SK-N-MC (cell line): ENCODE results near the gene ABL1.

Source experiments
- DNase-seq: peaks from one replicate; pipeline ENCODE4 v3.0.0-alpha.2; 2011; ENCODE audit warnings: low read depth, low spot score
- H3K27ac ChIP-seq: fragments of 200-600 bp; sonication (generic); 2 replicates; pipeline ENCODE4 v1.5.1; 2016; ENCODE audit warnings: mixed run types
- H3K36me3 ChIP-seq: fragments of 200-600 bp; sonication (generic); 2 replicates; pipeline ENCODE4 v1.6.1; 2017; ENCODE audit warnings: antibody characterized with exemption, low read length, mixed read lengths; ENCODE audit not compliant: insufficient read depth
- H3K4me3 ChIP-seq: fragments of 200-600 bp; sonication (generic); 2 replicates; pipeline ENCODE4 v1.5.1; 2016
- H3K9ac ChIP-seq: fragments of 200-600 bp; sonication (generic); 2 replicates; pipeline ENCODE4 v1.8.0; 2017; ENCODE audit warnings: mixed run types, mixed read lengths; ENCODE audit not compliant: insufficient read length
- H3K9me3 ChIP-seq: fragments of 200-600 bp; sonication (generic); 2 replicates; pipeline ENCODE4 v1.6.1; 2017; ENCODE audit warnings: low read depth, mild to moderate bottlenecking, antibody characterized with exemption, low read length, moderate library complexity, mixed read lengths
- EZH2 ChIP-seq: fragments of 200-600 bp; sonication (generic); IDR thresholded peaks from one replicate; pipeline ENCODE4 v1.6.1; 2017; ENCODE audit warnings: antibody characterized with exemption
- FOXP2 ChIP-seq: optimal IDR thresholded peaks from 2 replicates; pipeline ENCODE3; 2011; ENCODE audit warnings: mild to moderate bottlenecking, moderate library complexity; ENCODE audit not compliant: insufficient read depth; ENCODE audit errors: extremely low read length, control extremely low read depth
- POLR2AphosphoS5 ChIP-seq: IDR thresholded peaks from 2 replicates; pipeline ENCODE4 v1.6.1; 2012; ENCODE audit warnings: mild to moderate bottlenecking, low read depth, low read length, borderline replicate concordance

The ABL1 gene

DNA sequence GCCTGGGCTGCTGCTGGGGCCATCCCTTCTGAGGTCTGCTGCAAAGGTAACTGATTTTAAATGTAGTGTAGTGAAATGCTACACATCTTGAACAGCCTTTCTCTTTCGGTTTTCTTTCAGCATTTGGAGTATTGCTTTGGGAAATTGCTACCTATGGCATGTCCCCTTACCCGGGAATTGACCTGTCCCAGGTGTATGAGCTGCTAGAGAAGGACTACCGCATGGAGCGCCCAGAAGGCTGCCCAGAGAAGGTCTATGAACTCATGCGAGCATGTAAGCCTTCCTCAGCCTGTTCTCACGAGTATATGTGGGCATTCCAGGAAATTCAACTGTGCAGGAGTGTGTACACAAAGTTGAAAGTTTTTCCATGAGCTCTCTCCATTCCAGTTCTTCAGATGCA lies 43.2 kb downstream of the ABL1 start:
- Histone ChIP-seq H3K4me3 (no peak overlapping the region), H3K36me3 (peaks cover 77% of the 10 kb centered on the region), H3K9ac (no peak overlapping the region), H3K27ac (no peak overlapping the region), H3K9me3 (no peaks in the 10 kb centered on the region)
- DNase-seq, result no peak
- TF ChIP-seq EZH2, result no peak

- peaks cover 76% of the 10 kb centered on the region for H3K36me3 ChIP-seq
- TF ChIP-seq EZH2 (no peak), FOXP2 (no peak), POLR2AphosphoS5 (no peak)
- H3K9me3 ChIP-seq, result no peaks in the 10 kb centered on the region
- DNase-seq, result no peak
- no peak overlapping the region for H3K4me3 ChIP-seq
- no peak overlapping the region for H3K27ac ChIP-seq
- H3K9ac ChIP-seq, result no peak overlapping the region
Measured at GRCh38 chr9:130879863-130880411, 44.9 kb downstream of the ABL1 start.

DNA sequence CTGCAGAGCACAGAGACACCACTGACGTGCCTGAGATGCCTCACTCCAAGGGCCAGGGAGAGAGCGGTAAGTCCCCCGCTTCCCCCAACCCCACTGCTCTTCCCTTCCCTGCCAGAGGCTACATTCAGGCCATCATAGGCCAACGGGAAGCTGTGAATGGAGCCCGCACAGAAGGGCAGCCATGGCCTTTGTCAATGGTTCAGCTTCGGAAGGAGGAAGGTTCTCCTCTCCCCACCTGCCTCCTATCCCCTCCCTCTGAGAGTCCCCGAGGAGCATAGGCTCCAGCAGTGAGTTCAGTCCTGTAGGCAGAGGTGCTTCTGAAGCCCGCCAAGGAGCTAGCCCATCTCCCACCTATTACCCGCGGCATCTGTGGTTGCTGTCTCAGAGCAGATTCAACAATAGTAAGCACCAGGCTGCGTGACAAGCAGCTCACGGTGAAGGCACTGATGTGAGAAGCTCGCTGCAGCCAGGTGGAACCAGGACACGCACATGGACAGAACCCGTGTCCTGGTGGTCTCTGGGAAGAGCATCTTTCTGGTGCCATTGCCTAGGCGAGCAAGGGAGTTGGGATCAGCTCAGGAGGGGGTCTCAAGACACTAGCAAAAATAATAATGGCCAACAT lies 45.7 kb downstream of the ABL1 start:
- H3K9ac ChIP-seq, result no peak overlapping the region
- DNase-seq, result no peak
- no peak overlapping the region for H3K4me3 ChIP-seq
- no peaks in the 10 kb centered on the region for H3K9me3 ChIP-seq
- peaks cover 79% of the 10 kb centered on the region for H3K36me3 ChIP-seq
- TF ChIP-seq EZH2 (no peak), POLR2AphosphoS5 (no peak), FOXP2 (no peak)
- H3K27ac ChIP-seq, result no peak overlapping the region

DNA sequence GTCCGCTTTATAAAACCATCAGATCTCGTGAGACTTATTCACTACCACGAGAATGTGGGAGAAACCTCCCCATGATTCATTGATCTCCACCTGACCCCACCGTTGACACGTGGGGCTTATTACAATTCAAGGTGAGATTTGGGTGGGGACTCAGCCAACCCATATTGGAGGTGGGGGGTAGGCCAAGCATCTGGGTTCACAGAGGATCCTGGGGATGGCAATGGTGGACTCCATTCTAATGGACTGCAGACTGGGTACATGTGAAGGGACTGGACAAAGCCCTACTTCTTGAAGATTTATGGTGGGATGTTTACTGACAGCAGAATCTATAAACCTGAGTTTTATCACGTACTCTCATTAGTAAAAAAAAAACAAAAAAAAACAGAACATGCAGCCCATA lies 46.5 kb downstream of the ABL1 start:
- Histone ChIP-seq H3K36me3 (peaks cover 88% of the 10 kb centered on the region), H3K27ac (no peak overlapping the region), H3K9ac (no peak overlapping the region), H3K4me3 (no peak overlapping the region), H3K9me3 (no peaks in the 10 kb centered on the region)
- no peak for DNase-seq
- TF ChIP-seq EZH2 (no peak), POLR2AphosphoS5 (no peak), FOXP2 (no peak)

DNA sequence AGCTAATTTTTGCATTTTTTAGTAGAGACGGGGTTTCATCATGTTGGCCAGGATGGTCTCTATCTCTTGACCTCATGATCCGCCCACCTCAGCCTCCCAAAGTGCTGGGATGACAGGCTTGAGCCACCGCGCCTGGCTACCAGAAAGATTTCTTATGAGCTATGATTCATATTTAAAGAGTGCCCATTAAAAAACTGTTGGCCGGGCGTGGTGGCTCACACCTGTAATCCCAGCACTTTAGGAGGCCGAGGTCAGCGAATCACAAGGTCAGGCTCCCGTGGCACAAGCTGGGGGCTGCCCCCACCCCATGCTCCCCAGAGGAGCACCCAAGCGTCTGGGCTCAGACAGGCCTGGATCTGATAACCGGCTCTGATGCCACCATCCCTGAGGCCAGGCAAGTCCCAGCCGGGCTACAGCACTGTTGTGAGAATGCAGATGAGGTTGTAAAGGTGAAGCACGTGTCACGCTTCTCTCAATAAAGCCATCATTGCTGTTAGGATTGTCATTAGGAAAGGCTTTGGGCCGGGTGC lies 47.7 kb downstream of the ABL1 start:
- TF ChIP-seq FOXP2, result no peak
- no peak for TF ChIP-seq EZH2
- no peak for TF ChIP-seq POLR2AphosphoS5
- H3K9ac ChIP-seq, result no peak overlapping the region
- no peak overlapping the region for H3K4me3 ChIP-seq
- peaks cover 91% of the 10 kb centered on the region for H3K36me3 ChIP-seq
- no peak overlapping the region for H3K27ac ChIP-seq
- H3K9me3 ChIP-seq, result no peaks in the 10 kb centered on the region
- no peak for DNase-seq

DNA sequence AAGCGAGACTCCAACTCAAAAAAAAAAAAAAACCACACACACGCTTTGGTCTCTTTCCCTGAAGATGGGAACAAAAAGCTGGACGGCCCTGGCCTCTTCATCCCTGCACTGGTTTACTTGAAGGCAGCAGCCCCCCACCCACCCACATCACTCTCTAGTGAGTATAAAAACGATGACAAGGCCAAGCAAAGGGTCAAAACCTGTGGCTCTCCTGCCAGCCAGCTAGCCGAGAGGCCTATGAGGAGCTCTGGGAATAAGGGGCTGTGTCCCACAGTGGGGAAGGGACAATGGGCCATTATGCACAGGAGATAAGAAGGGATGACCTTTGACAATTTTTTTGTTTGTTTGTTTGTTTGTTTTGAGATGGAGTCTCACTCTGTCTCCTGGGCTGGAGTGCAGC lies 48.4 kb downstream of the ABL1 start:
- H3K36me3 ChIP-seq, result peaks cover 86% of the 10 kb centered on the region
- H3K4me3 ChIP-seq, result no peak overlapping the region

GRCh38 chr9:130884111-130884531 lies 49.1 kb downstream of the ABL1 start:
- Histone ChIP-seq H3K9me3 (no peaks in the 10 kb centered on the region), H3K27ac (no peak overlapping the region), H3K36me3 (peaks cover 80% of the 10 kb centered on the region), H3K4me3 (no peak overlapping the region), H3K9ac (no peak overlapping the region)
- no peak for DNase-seq
- TF ChIP-seq POLR2AphosphoS5 (no peak), EZH2 (no peak), FOXP2 (no peak)

More for the DNA sequence above, 48.4 kb downstream of the ABL1 start:
- Histone ChIP-seq H3K27ac (no peak overlapping the region), H3K9ac (no peak overlapping the region), H3K9me3 (no peaks in the 10 kb centered on the region)
- no peak for DNase-seq
- no peak for TF ChIP-seq FOXP2

DNA sequence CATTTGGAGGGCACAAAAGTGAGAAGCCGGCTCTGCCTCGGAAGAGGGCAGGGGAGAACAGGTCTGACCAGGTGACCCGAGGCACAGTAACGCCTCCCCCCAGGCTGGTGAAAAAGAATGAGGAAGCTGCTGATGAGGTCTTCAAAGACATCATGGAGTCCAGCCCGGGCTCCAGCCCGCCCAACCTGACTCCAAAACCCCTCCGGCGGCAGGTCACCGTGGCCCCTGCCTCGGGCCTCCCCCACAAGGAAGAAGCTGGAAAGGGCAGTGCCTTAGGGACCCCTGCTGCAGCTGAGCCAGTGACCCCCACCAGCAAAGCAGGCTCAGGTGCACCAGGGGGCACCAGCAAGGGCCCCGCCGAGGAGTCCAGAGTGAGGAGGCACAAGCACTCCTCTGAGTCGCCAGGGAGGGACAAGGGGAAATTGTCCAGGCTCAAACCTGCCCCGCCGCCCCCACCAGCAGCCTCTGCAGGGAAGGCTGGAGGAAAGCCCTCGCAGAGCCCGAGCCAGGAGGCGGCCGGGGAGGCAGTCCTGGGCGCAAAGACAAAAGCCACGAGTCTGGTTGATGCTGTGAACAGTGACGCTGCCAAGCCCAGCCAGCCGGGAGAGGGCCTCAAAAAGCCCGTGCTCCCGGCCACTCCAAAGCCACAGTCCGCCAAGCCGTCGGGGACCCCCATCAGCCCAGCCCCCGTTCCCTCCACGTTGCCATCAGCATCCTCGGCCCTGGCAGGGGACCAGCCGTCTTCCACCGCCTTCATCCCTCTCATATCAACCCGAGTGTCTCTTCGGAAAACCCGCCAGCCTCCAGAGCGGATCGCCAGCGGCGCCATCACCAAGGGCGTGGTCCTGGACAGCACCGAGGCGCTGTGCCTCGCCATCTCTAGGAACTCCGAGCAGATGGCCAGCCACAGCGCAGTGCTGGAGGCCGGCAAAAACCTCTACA lies 49.8 kb downstream of the ABL1 start:
- TF ChIP-seq EZH2 (no peak), FOXP2 (no peak), POLR2AphosphoS5 (no peak)
- Histone ChIP-seq H3K9me3 (no peaks in the 10 kb centered on the region), H3K4me3 (no peak overlapping the region), H3K27ac (no peak overlapping the region), H3K9ac (no peak overlapping the region), H3K36me3 (peaks cover 73% of the 10 kb centered on the region)
- no peak for DNase-seq
